GM12878 (cell line): ENCODE data around the gene POU2AF2. TPM values are rescaled to one million over a fixed set of nuclear protein-coding genes. Genes with fewer than 3 reads are reported as not detected.

Experiments
- ATAC-seq: fragments of 200-7000 bp; cut with Tn5 transposase; 3 replicates; pipeline ENCODE4 v1.9.1; 2020; ENCODE audit warnings: mild to moderate bottlenecking, moderate library complexity
- BruUV-seq: library from RNA; stranded (reverse); fragments of 400-500 nt; replicated peaks from 2 replicates; lab custom pipeline; 2021; lab: Mats Ljungman, UMichigan
- CTCF ChIA-PET: fragments of 300-600 bp; sonication (Branson Sonifier 250); formaldehyde crosslinking; extraction: SDS; loops from one replicate; lab custom pipeline; 2021; ENCODE audit warnings: inconsistent platforms; lab: Yijun Ruan, JAX
- POLR2A ChIA-PET: fragments of 350-600 bp; formaldehyde crosslinking; extraction: SDS; loops from one replicate; lab custom pipeline; 2021; ENCODE audit warnings: inconsistent platforms; lab: Charles Lee
- RAD21 ChIA-PET: fragments of 300-600 bp; sonication (Branson Sonifier 250); formaldehyde crosslinking; loops from one replicate; lab custom pipeline; 2023; ENCODE audit warnings: antibody characterized with exemption; ENCODE audit not compliant: unreplicated experiment; lab: Charles Lee
- SMC1A ChIA-PET: fragments of 300-600 bp; sonication (Branson Sonifier 250); formaldehyde crosslinking; loops from one replicate; lab custom pipeline; 2023; ENCODE audit not compliant: unreplicated experiment, uncharacterized antibody; lab: Charles Lee
- DNase-seq: peaks from one replicate; pipeline ENCODE4 v3.0.0-alpha.2; 2011; ENCODE audit warnings: low read depth, low spot score
- FAIRE-seq: peaks from 3 replicates; lab custom pipeline; 2011; peaks lifted over from hg19 to GRCh38; lab: Jason Lieb, UNC
- H2AFZ ChIP-seq: 2 replicates; pipeline ENCODE4 v1.6.0; 2011; ENCODE audit warnings: low read depth, low read length, control low read depth; ENCODE audit not compliant: control insufficient read depth
- H3K27ac ChIP-seq: 2 replicates; pipeline ENCODE4 v1.5.1; 2011; ENCODE audit warnings: control low read depth; ENCODE audit not compliant: control insufficient read depth, insufficient read depth
- H3K27me3 ChIP-seq, 2 experiments: replicated peaks in 1 of 2; 2 replicates each; pipeline versions ENCODE4 v1.6.0 to v1.6.1; 2011; ENCODE audit warnings: low read length in 1 of 2; ENCODE audit not compliant: control insufficient read depth in 2 of 2, insufficient read depth in 2 of 2
- H3K36me3 ChIP-seq, 2 experiments: 2 replicates each; pipeline ENCODE4 v1.5.1; 2011; ENCODE audit warnings: low read length in 1 of 2; ENCODE audit not compliant: control insufficient read depth in 2 of 2, insufficient read depth in 2 of 2
- H3K4me1 ChIP-seq: 2 replicates; pipeline ENCODE4 v1.6.1; 2011; ENCODE audit warnings: mild to moderate bottlenecking, low read length, moderate library complexity, mixed read lengths; ENCODE audit not compliant: control insufficient read depth, insufficient read depth
- H3K4me2 ChIP-seq: 2 replicates; pipeline ENCODE4 v1.6.0; 2011; ENCODE audit warnings: control low read depth; ENCODE audit not compliant: control insufficient read depth, insufficient read depth
- H3K4me3 ChIP-seq: fragments of 200-600 bp; sonication (generic); 2 replicates; pipeline ENCODE4 v1.5.1; 2016
- H3K79me2 ChIP-seq: 2 replicates; pipeline ENCODE4 v1.6.0; 2011; ENCODE audit warnings: low read length; ENCODE audit not compliant: control insufficient read depth, insufficient read depth
- H3K9ac ChIP-seq: 2 replicates; pipeline ENCODE4 v1.8.0; 2011; ENCODE audit warnings: low read length, control low read depth, mixed read lengths; ENCODE audit not compliant: control insufficient read depth, insufficient read depth
- H3K9me3 ChIP-seq: replicated peaks from 3 replicates; pipeline ENCODE4 v1.5.1; 2011; ENCODE audit warnings: mild to moderate bottlenecking, low read length; ENCODE audit not compliant: control insufficient read depth, insufficient read depth
- H4K20me1 ChIP-seq: 2 replicates; pipeline ENCODE4 v1.6.0; 2011; ENCODE audit not compliant: control insufficient read depth, insufficient read depth
- ASH2L ChIP-seq: fragments of 300-600, 200-600 bp; sonication (generic); IDR thresholded peaks from 2 replicates; pipeline ENCODE4 v1.6.1; 2017; ENCODE audit warnings: low read depth, mild to moderate bottlenecking, borderline replicate concordance
- CHD4 ChIP-seq: fragments of 200-600 bp; sonication (generic); IDR thresholded peaks from 2 replicates; pipeline ENCODE4 v1.6.1; 2016; ENCODE audit warnings: mild to moderate bottlenecking
- ETV6 ChIP-seq, 2 experiments: fragments of 450-650 bp in 1 of 2; IDR thresholded peaks in 1 of 2; conservative IDR thresholded peaks in 1 of 2; 2 replicates each; pipeline ENCODE4 v1.6.1; 2014; ENCODE audit warnings: antibody characterized with exemption in 1 of 2, borderline replicate concordance in 1 of 2, low read depth in 1 of 2, mild to moderate bottlenecking in 1 of 2, moderate library complexity in 1 of 2
- IKZF1 ChIP-seq: fragments of 450-650 bp; conservative IDR thresholded peaks from 2 replicates; pipeline ENCODE4 v1.6.1; 2017; ENCODE audit warnings: antibody characterized with exemption, mild to moderate bottlenecking
- NFIC ChIP-seq: IDR thresholded peaks from 2 replicates; pipeline ENCODE4 v1.6.1; 2012; ENCODE audit warnings: low read depth, mild to moderate bottlenecking, inconsistent platforms, low read length, moderate library complexity
- NR2C2 ChIP-seq: IDR thresholded peaks from 2 replicates; pipeline ENCODE4 v1.6.1; 2011; ENCODE audit warnings: borderline replicate concordance, low read depth; ENCODE audit not compliant: control insufficient read depth, insufficient read length
- NR2F1 ChIP-seq: fragments of 450-650 bp; conservative IDR thresholded peaks from 2 replicates; pipeline ENCODE4 v1.6.1; 2017; ENCODE audit warnings: mild to moderate bottlenecking
- PAX8 ChIP-seq: fragments of 450-650 bp; IDR thresholded peaks from 2 replicates; pipeline ENCODE4 v1.6.1; 2017; ENCODE audit warnings: mild to moderate bottlenecking, moderate library complexity
- PML ChIP-seq: IDR thresholded peaks from 2 replicates; pipeline ENCODE4 v1.6.1; 2012; ENCODE audit warnings: low read length, inconsistent platforms
- POU2F2 ChIP-seq: IDR thresholded peaks from 3 replicates; pipeline ENCODE4 v1.6.1; 2011; ENCODE audit warnings: low read depth, mild to moderate bottlenecking, low read length, borderline replicate concordance
- TCF7 ChIP-seq: IDR thresholded peaks from 2 replicates; pipeline ENCODE4 v1.6.1; 2014; ENCODE audit warnings: antibody characterized with exemption, borderline replicate concordance
- YBX1 ChIP-seq: fragments of 450-650 bp; IDR thresholded peaks from 2 replicates; pipeline ENCODE4 v1.6.1; 2016; ENCODE audit warnings: antibody characterized with exemption
- WGBS: methylation state at CpG from one replicate; pipeline ENCODE4 v1.1.6; 2016; ENCODE audit warnings: low lambda C conversion rate; ENCODE audit not compliant: insufficient replicate concordance, insufficient coverage; ENCODE audit errors: missing lambda C conversion rate; 5-methylcytosine and 5-hydroxymethylcytosine counted together
- in situ Hi-C: fragments of 300-500 bp; cut with MboI; formaldehyde crosslinking; loops from 9 replicates; pipeline ENCODE4 v1.14.3; 2018; ENCODE audit warnings: mixed read lengths
- intact Hi-C: fragments of 100-400 bp; cut with micrococcal nuclease; formaldehyde crosslinking; loops from one replicate; pipeline ENCODE4 v1.14.2; 2022; ENCODE audit not compliant: unreplicated experiment
- polyA plus RNA-seq, 11 experiments: library from polyadenylated mRNA; depleted of rRNA in 4 of 11; unstranded in 6 of 11; stranded (reverse) in 5 of 11; fragments of >200 nt; fragmentation: Nextera tagmentation in 4 of 11; fragmentation: Illumina TruSeq in 1 of 11; extraction: Ambion mirVana in 4 of 11; extraction: Trizol in 1 of 11; gene quantifications; 1 replicate in 1 of 11; 2 replicates in 10 of 11; pipeline versions ENCODE4 v1.2.1 to v1.2.3, GENCODE V29; 2011 to 2016; ENCODE audit warnings: inconsistent platforms in 2 of 11, missing spikeins in 2 of 11, low read depth in 1 of 11
- total RNA-seq, 4 experiments: library from RNA; depleted of rRNA in 3 of 4; stranded (reverse); fragments of >200 nt in 3 of 4; fragmentation: Illumina TruSeq in 1 of 4; extraction: Trizol in 1 of 4; gene quantifications; 2 replicates each; pipeline versions ENCODE4 v1.2.1 to v1.2.3, GENCODE V29; 2013 to 2021
- TF ChIP-seq, protein P1 (sequence below), 3 experiments: IDR thresholded peaks in 2 of 3; conservative IDR thresholded peaks in 1 of 3; 2 replicates each; pipeline ENCODE4 v1.5.1; 2011; ENCODE audit warnings: low read depth in 3 of 3, low read length in 3 of 3, mild to moderate bottlenecking in 3 of 3, control low read depth in 2 of 3, moderate library complexity in 2 of 3, inconsistent platforms in 1 of 3, mixed read lengths in 1 of 3; ENCODE audit not compliant: control insufficient read depth in 2 of 3, insufficient read depth in 1 of 3; ENCODE audit errors: extremely low read depth in 1 of 3
- TF ChIP-seq, protein P2 (sequence below): IDR thresholded peaks from 2 replicates; pipeline ENCODE4 v1.6.1; 2012; ENCODE audit warnings: low read length, inconsistent platforms
- TF ChIP-seq, protein P3 (sequence below): IDR thresholded peaks from 2 replicates; pipeline ENCODE4 v1.6.1; 2011; ENCODE audit warnings: low read depth, low read length, improper control_type of control experiment, borderline replicate concordance

POU2AF2 gene
- total and polyA plus RNA-seq, 10 of the 15 experiments (the other 5 are each of a cell fraction or from before 2014, with no cell fraction given): not detected

DNA sequence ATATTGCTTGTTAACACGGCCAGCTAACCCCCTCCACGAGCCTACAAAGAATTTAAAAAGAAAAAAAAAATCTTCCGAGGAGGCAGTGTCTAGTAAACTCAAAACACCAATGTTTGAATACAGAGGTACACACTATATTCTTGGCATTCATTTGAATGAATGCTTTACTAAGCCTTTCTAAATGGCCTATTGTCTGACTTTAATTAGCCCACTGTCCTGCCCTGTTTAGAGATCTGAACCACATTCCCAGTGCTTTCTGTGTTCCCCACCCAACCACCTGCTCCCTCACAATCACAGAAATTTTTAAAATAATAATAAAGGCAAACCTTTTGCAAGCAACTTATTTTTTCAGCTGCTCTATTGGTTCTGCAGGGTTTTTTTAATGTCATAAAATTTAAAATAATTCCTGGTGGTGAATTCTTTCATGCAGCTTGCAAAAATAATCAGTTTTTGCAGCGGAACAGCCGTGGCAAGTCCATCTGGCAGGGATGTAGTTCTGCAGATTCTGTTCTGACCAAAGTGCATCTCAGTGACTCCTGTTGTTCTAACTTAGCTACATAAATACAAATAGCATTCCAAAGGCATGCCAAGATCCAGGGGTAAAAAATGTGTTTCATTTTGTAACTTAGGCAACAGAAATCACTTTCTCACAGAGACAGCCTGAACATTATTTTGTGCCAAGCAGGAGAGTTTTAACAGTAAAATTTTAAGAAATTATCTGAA, 23.8 kb downstream of the POU2AF2 start:
- Histone ChIP-seq H3K9me3 (no peaks in the 10 kb centered on the region), H3K4me3 (no peak overlapping the region), H2AFZ (no peak overlapping the region), H3K36me3 (no peaks in the 10 kb centered on the region), H3K4me1 (no peaks in the 10 kb centered on the region), H4K20me1 (no peaks in the 10 kb centered on the region), H3K27me3 (peaks cover 1 to 6% of the 10 kb centered on the region in 2 experiments; a peak in 3 of 4 replicates), H3K79me2 (no peaks in the 10 kb centered on the region), H3K9ac (no peak overlapping the region), H3K4me2 (no peak overlapping the region), H3K27ac (no peak overlapping the region)
- intact Hi-C loops (no loop called here), in situ Hi-C loops (no loop called here)
- ChIA-PET POLR2A (no interaction called here), RAD21 (interaction anchor here (0.8 to 1.1 kb wide), 2 partner anchors 13 to 154 kb away, joined by 3 read pairs; no protein-coding TSS in a partner anchor), CTCF (interaction anchor here (0.8 to 1.6 kb wide), 3 partner anchors 14 to 160 kb away, joined by 3 to 4 read pairs (median 3); no protein-coding TSS in a partner anchor), SMC1A (interaction anchor here (0.6 to 1.3 kb wide), 4 partner anchors 12 to 1069 kb away, joined by 3 to 4 read pairs (median 3); no protein-coding TSS in a partner anchor)
- DNase-seq: no peak
- no peak for ATAC-seq
- FAIRE-seq: no peak
- 11% methylated on average over 5 of the region's 5 CpGs for WGBS
- TF ChIP-seq NR2F1 (no peak), ASH2L (no peak), PML (no peak), NR2C2 (no peak), PAX8 (no peak), ETV6 (conservative IDR thresholded peaks at IDR 0.05 in 1 of 2, IDR thresholded peaks at IDR 0.05 in 1 of 2; ENCODE audit: borderline replicate concordance in 1 of 2, low read depth in 1 of 2) (no peak), IKZF1 (no peak), YBX1 (no peak), CHD4 (no peak), POU2F2 (no peak), TCF7 (no peak), NFIC (no peak)
- TF ChIP-seq, protein P1, sequence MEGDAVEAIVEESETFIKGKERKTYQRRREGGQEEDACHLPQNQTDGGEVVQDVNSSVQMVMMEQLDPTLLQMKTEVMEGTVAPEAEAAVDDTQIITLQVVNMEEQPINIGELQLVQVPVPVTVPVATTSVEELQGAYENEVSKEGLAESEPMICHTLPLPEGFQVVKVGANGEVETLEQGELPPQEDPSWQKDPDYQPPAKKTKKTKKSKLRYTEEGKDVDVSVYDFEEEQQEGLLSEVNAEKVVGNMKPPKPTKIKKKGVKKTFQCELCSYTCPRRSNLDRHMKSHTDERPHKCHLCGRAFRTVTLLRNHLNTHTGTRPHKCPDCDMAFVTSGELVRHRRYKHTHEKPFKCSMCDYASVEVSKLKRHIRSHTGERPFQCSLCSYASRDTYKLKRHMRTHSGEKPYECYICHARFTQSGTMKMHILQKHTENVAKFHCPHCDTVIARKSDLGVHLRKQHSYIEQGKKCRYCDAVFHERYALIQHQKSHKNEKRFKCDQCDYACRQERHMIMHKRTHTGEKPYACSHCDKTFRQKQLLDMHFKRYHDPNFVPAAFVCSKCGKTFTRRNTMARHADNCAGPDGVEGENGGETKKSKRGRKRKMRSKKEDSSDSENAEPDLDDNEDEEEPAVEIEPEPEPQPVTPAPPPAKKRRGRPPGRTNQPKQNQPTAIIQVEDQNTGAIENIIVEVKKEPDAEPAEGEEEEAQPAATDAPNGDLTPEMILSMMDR (IDR thresholded peaks at IDR 0.05 in 2 of 3, conservative IDR thresholded peaks at IDR 0.05 in 1 of 3; ENCODE audit: control insufficient read depth in 2 of 3, extremely low read depth in 1 of 3, insufficient read depth in 1 of 3, low read depth in 3 of 3, low read length in 3 of 3): no peak
- TF ChIP-seq, protein P2, sequence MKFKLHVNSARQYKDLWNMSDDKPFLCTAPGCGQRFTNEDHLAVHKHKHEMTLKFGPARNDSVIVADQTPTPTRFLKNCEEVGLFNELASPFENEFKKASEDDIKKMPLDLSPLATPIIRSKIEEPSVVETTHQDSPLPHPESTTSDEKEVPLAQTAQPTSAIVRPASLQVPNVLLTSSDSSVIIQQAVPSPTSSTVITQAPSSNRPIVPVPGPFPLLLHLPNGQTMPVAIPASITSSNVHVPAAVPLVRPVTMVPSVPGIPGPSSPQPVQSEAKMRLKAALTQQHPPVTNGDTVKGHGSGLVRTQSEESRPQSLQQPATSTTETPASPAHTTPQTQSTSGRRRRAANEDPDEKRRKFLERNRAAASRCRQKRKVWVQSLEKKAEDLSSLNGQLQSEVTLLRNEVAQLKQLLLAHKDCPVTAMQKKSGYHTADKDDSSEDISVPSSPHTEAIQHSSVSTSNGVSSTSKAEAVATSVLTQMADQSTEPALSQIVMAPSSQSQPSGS: no peak
- TF ChIP-seq, protein P3, sequence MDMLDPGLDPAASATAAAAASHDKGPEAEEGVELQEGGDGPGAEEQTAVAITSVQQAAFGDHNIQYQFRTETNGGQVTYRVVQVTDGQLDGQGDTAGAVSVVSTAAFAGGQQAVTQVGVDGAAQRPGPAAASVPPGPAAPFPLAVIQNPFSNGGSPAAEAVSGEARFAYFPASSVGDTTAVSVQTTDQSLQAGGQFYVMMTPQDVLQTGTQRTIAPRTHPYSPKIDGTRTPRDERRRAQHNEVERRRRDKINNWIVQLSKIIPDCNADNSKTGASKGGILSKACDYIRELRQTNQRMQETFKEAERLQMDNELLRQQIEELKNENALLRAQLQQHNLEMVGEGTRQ: no peak
- BruUV-seq: no TSS peak
